ENCODE results near the gene SCGB1D2.
"Not testable (repeated sequence)": the region's sequence is repeated elsewhere in the genome, so short reads cannot be mapped to it uniquely, and the experiment has no call there.

SCGB1D2 gene

GRCh38 chr11:62242021-62242420, at the start of gene SCGB1D2:
Gene SCGB1D2 (plus strand): TSS chr11:62242239. CDS start chr11:62242308, 69 bp downstream.
- DNase-seq = no peak

- DNase-seq = no peak
Measured at GRCh38 chr11:62193952-62194351, 48.1 kb upstream of the SCGB1D2 start.

GRCh38 chr11:62195010-62195409, 47.0 kb upstream of the SCGB1D2 start:
- not testable (repeated sequence) for DNase-seq

GRCh38 chr11:62195945-62196344, 46.1 kb upstream of the SCGB1D2 start:
- no peak for DNase-seq

GRCh38 chr11:62197400-62197799, 44.6 kb upstream of the SCGB1D2 start:
- DNase-seq = not testable (repeated sequence)

GRCh38 chr11:62201376-62201775, 40.7 kb upstream of the SCGB1D2 start:
- peak in 1 of 2 experiments; percentile 25 for DNase-seq

- no peak for DNase-seq
Measured at GRCh38 chr11:62202910-62203309, 39.1 kb upstream of the SCGB1D2 start.

GRCh38 chr11:62204430-62204829, 37.6 kb upstream of the SCGB1D2 start:
- DNase-seq = no peak

- no peak for DNase-seq
Measured at GRCh38 chr11:62205441-62205840, 36.6 kb upstream of the SCGB1D2 start.

GRCh38 chr11:62206276-62207066, 35.6 kb upstream of the SCGB1D2 start:
- not testable (repeated sequence) for DNase-seq

- DNase-seq = no peak
Measured at GRCh38 chr11:62208785-62209144, 33.3 kb upstream of the SCGB1D2 start.

- DNase-seq = no peak
Measured at GRCh38 chr11:62217191-62217748, 24.8 kb upstream of the SCGB1D2 start.

- no peak for DNase-seq
Measured at GRCh38 chr11:62221498-62221897, 20.5 kb upstream of the SCGB1D2 start.

GRCh38 chr11:62223095-62223494, 18.9 kb upstream of the SCGB1D2 start:
- no peak for DNase-seq

GRCh38 chr11:62233730-62234129, 8.3 kb upstream of the SCGB1D2 start:
- DNase-seq = no peak

- no peak for DNase-seq
Measured at GRCh38 chr11:62236187-62236586, 5.9 kb upstream of the SCGB1D2 start.

GRCh38 chr11:62237499-62237898, 4.5 kb upstream of the SCGB1D2 start:
- no peak for DNase-seq

- no peak for DNase-seq
Measured at GRCh38 chr11:62238151-62238550, 3.9 kb upstream of the SCGB1D2 start.

- no peak for DNase-seq
Measured at GRCh38 chr11:62241095-62241494, 944 bp upstream of the SCGB1D2 start.

GRCh38 chr11:62245271-62245753, 3.3 kb downstream of the SCGB1D2 start:
- no peak for DNase-seq

- DNase-seq = no peak
Measured at GRCh38 chr11:62251698-62252097, 9.7 kb downstream of the SCGB1D2 start.

GRCh38 chr11:62253999-62254542, 12.0 kb downstream of the SCGB1D2 start:
- DNase-seq = no peak

- DNase-seq = no peak
Measured at GRCh38 chr11:62256281-62256680, 14.2 kb downstream of the SCGB1D2 start.

- no peak for DNase-seq
Measured at GRCh38 chr11:62260261-62260953, 18.4 kb downstream of the SCGB1D2 start.
